ENCODE measurements around the gene PUS3.
"Not testable (repeated sequence)": the region's sequence is repeated elsewhere in the genome, so short reads cannot be mapped to it uniquely, and the experiment has no call there.

PUS3 gene

GRCh38 chr11:125865354-125865753 lies 37.7 kb downstream of the PUS3 start:
- not testable (repeated sequence) for DNase-seq

DNA sequence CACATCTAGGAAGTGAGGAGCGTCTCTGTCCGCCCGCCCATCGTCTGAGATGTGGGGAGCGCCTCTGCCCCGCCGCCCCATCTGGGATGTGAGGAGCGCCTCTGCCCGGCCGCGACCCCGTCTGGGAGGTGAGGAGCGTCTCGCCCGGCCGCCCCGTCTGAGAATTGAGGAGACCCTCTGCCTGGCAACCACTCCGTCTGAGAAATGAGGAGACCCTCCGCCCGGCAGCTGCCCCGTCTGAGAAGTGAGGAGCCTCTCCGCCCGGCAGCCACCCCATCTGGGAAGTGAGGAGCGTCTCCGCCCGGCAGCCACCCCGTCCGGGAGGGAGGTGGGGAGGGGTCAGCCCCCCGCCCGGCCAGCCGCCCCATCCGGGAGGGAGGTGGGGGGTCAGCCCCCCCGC lies 40.2 kb downstream of the PUS3 start:
- DNase-seq = not testable (repeated sequence)

- DNase-seq = not testable (repeated sequence)
Measured at GRCh38 chr11:125857670-125858069, 45.3 kb downstream of the PUS3 start.

- no peak for DNase-seq
Measured at GRCh38 chr11:125846188-125846587, 56.8 kb downstream of the PUS3 start.

All from DMS53 (cell line).